Measurements from ENCODE around the gene SSH2.
A peak's percentile ranks its signal among the peaks of the same experiment; 100 is the strongest.
"Not testable (repeated sequence)": the region's sequence is repeated elsewhere in the genome, so short reads cannot be mapped to it uniquely, and the experiment has no call there.

Gene SSH2

DNA sequence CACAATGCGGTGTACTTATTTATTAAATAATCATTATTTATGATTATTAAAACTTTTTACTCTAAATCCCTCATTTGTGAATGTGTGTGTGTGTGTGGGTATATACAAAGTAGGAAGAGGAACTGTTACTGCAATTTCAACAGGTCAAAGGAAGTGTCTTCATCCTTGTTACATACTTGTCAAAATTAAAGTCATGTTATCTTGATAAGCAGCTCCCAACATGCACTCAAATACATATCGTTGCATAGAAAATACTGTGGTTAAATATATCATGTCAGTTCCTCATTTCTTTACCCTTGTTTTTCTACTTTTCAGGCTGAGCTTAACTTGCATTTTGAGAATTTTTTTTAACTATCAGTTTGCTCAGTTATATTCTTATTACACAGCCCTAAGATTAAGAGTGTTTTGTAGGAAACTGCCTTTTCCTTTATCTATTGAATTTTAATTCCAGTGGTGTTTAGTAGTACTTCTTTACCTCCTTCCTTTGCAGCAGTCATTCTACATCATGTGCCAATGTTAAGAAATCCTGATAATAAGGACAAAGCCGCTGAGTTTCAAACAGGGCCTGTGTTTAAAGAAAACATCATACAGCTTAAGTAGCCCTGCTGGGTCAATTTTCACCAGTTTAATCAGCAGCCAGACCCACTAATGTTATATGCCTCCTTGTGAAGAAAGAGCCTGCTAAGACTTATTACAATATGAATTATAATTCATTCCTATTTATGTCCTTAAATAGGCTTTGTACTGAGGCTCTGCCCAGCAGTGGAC lies 18.6 kb upstream of the SSH2 start:
- H3K9me3 Mint-ChIP-seq = peaks cover 7% of the 10 kb centered on the region
- ATAC-seq (no peak), DNase-seq (no peak)
- peaks cover 6% of the 10 kb centered on the region for H3K36me3 Mint-ChIP-seq (ENCODE audit: low read depth)
- no peaks in the 10 kb centered on the region for H3K27me3 Mint-ChIP-seq
- peaks cover 5% of the 10 kb centered on the region for H3K4me1 Mint-ChIP-seq
- no peak overlapping the region for H3K4me3 Mint-ChIP-seq
- no peak overlapping the region for H3K27ac Mint-ChIP-seq

DNA sequence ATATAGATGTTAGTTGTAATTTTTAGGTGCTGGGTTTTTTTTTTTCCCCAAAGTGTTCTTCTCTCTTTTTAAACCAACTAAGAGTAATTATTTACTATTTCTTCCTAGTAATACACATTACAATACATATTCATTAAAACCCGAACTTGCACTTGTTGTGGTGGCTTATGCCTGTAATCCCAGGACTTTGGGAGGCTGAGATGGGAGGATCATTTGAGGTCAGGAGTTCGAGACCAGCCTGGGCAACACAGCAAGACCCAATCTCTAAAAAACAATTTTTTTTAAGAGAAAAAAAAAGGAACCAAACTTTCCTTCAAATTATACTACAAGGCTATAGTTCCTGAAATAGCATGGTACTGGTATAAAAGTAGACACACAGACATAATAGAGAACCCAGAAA lies 15.3 kb upstream of the SSH2 start:
- Mint-ChIP-seq H3K4me3 (no peak overlapping the region), H3K27ac (no peak overlapping the region), H3K36me3 (ENCODE audit: low read depth) (no peaks in the 10 kb centered on the region), H3K27me3 (no peaks in the 10 kb centered on the region), H3K9me3 (no peaks in the 10 kb centered on the region), H3K4me1 (peaks cover 5% of the 10 kb centered on the region)
- no peak for DNase-seq
- ATAC-seq = no peak

DNA sequence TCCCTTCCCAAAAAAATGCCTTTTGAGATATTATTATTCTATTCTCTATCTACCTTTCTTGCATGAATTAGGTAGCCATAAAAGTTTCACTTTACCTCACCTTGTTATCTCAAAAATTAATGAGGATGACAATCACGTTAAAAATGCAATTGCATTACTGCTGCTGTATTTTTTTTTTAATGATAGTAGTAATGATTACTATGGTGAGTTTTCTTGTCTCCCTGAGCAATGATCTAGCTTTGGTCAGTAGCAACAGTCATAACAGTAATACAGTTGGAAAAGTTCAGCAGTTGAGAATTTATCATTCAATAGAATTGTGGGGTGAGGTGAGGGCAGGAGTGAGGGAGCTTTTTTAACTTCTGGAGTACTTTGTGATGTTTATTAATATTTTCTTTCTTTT lies 11.3 kb upstream of the SSH2 start, which contains the start of gene EFCAB5:
TSS of gene EFCAB5 (plus strand) at position 301 of the 400 bp plus-strand sequence. CDS start 163 bp downstream, outside the sequence.
- no peaks in the 10 kb centered on the region for H3K9me3 Mint-ChIP-seq
- no peak within 1 kb of the TSS for H3K4me3 Mint-ChIP-seq
- DNase-seq (no peak), ATAC-seq (no peak)
- H3K27me3 Mint-ChIP-seq = peaks cover 2% of the 10 kb centered on the region
- peaks cover 2% of the 10 kb centered on the region for H3K4me1 Mint-ChIP-seq
- H3K36me3 Mint-ChIP-seq (ENCODE audit: low read depth) = no peaks in the 10 kb centered on the region
- H3K27ac Mint-ChIP-seq = no peak within 1 kb of the TSS

DNA sequence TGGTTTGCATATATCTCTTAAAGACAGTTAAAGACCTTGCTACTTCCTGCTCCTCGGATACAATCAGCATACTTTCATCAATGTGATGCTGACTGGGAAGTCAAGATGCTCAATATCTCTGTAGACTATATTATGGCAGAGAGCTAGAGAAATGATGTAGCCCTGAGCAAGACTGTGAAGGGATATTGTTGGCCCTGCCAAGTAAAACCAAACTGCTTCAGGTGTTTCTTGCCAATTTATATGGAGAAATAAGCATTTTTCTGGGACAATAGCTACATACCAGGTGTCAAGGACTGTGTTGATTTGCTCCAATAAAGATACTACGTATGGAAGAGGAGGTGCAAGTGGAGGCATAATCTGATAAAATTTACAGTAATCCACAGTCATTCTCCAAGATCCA lies 6.7 kb upstream of the SSH2 start:
- H3K4me3 Mint-ChIP-seq = no peak overlapping the region
- H3K27ac Mint-ChIP-seq = no peak overlapping the region
- no peaks in the 10 kb centered on the region for H3K9me3 Mint-ChIP-seq
- no peak for ATAC-seq
- H3K27me3 Mint-ChIP-seq = peaks cover 2% of the 10 kb centered on the region
- peaks cover 2% of the 10 kb centered on the region for H3K4me1 Mint-ChIP-seq
- no peak for DNase-seq
- H3K36me3 Mint-ChIP-seq (ENCODE audit: low read depth) = no peaks in the 10 kb centered on the region

GRCh38 chr17:29935909-29936308 lies 5.9 kb upstream of the SSH2 start:
- not testable (repeated sequence) for H3K4me3 Mint-ChIP-seq; H3K36me3 Mint-ChIP-seq (ENCODE audit: low read depth); H3K9me3 Mint-ChIP-seq; H3K27me3 Mint-ChIP-seq; ATAC-seq; H3K4me1 Mint-ChIP-seq; DNase-seq; H3K27ac Mint-ChIP-seq

- Mint-ChIP-seq H3K9me3 (no peaks in the 10 kb centered on the region), H3K4me1 (peaks cover 8% of the 10 kb centered on the region), H3K27ac (no peak overlapping the region), H3K36me3 (ENCODE audit: low read depth) (no peaks in the 10 kb centered on the region), H3K27me3 (no peaks in the 10 kb centered on the region), H3K4me3 (no peak overlapping the region)
- DNase-seq (no peak), ATAC-seq (no peak)
Measured at GRCh38 chr17:29933379-29933778, 3.4 kb upstream of the SSH2 start.

- DNase-seq (peak; percentile 54), ATAC-seq (peak; percentile 82)
- no peaks in the 10 kb centered on the region for H3K27me3 Mint-ChIP-seq
- peaks cover 3% of the 10 kb centered on the region for H3K36me3 Mint-ChIP-seq (ENCODE audit: low read depth)
- no peaks in the 10 kb centered on the region for H3K9me3 Mint-ChIP-seq
- no peak overlapping the region for H3K4me3 Mint-ChIP-seq
- H3K4me1 Mint-ChIP-seq = peaks cover 25% of the 10 kb centered on the region
- no peak overlapping the region for H3K27ac Mint-ChIP-seq
Measured at GRCh38 chr17:29931231-29931932, 1.4 kb upstream of the SSH2 start.

GRCh38 chr17:29930409-29931010 lies 482 bp upstream of the SSH2 start:
- H3K27me3 Mint-ChIP-seq = no peaks in the 10 kb centered on the region
- ATAC-seq = no peak
- DNase-seq = no peak

GRCh38 chr17:29929006-29929532 lies 959 bp downstream of the SSH2 start:
- Mint-ChIP-seq H3K27me3 (no peaks in the 10 kb centered on the region), H3K9me3 (no peaks in the 10 kb centered on the region), H3K36me3 (ENCODE audit: low read depth) (peaks cover 3% of the 10 kb centered on the region), H3K4me1 (peaks cover 33% of the 10 kb centered on the region), H3K4me3 (no peak overlapping the region), H3K27ac (no peak overlapping the region)
- no peak for ATAC-seq
- peak; percentile 42 for DNase-seq

More at GRCh38 chr17:29930409-29931010, 482 bp upstream of the SSH2 start:
- Mint-ChIP-seq H3K9me3 (no peaks in the 10 kb centered on the region), H3K36me3 (ENCODE audit: low read depth) (peaks cover 3% of the 10 kb centered on the region), H3K27ac (no peak overlapping the region), H3K4me1 (peaks cover 27% of the 10 kb centered on the region), H3K4me3 (no peak overlapping the region)

- ATAC-seq (no peak), DNase-seq (no peak)
- H3K27ac Mint-ChIP-seq = no peak overlapping the region
- H3K36me3 Mint-ChIP-seq (ENCODE audit: low read depth) = peaks cover 3% of the 10 kb centered on the region
- peaks cover 37% of the 10 kb centered on the region for H3K4me1 Mint-ChIP-seq
- H3K27me3 Mint-ChIP-seq = no peaks in the 10 kb centered on the region
- no peak overlapping the region for H3K4me3 Mint-ChIP-seq
- no peaks in the 10 kb centered on the region for H3K9me3 Mint-ChIP-seq
Measured at GRCh38 chr17:29927546-29927945, 2.5 kb downstream of the SSH2 start.

DNA sequence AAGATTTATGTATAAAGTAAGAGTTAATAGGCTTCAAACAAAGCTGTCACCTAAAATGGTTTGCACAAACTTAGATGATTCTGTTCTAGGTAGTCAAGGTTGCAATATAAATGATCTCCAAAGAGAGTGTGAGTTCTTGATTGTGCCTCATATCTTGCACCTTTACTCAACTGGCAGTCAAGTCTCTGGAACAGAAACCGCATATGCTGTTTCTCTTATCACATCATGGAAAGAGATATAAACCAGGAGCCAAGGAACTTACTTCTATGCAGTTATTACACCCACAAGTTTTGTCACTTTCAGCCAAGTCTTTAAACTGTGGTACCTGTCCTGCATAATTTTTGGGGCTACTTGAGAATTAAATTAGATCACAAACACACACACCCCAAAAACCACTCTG lies 5.2 kb downstream of the SSH2 start:
- no peaks in the 10 kb centered on the region for H3K9me3 Mint-ChIP-seq
- no peak for DNase-seq
- H3K4me3 Mint-ChIP-seq = no peak overlapping the region
- H3K27me3 Mint-ChIP-seq = no peaks in the 10 kb centered on the region
- peaks cover 3% of the 10 kb centered on the region for H3K36me3 Mint-ChIP-seq (ENCODE audit: low read depth)
- peaks cover 39% of the 10 kb centered on the region for H3K4me1 Mint-ChIP-seq
- ATAC-seq = no peak
- H3K27ac Mint-ChIP-seq = no peak overlapping the region

- no peak overlapping the region for H3K27ac Mint-ChIP-seq
- no peak for ATAC-seq
- no peak for DNase-seq
- no peaks in the 10 kb centered on the region for H3K9me3 Mint-ChIP-seq
- no peaks in the 10 kb centered on the region for H3K36me3 Mint-ChIP-seq (ENCODE audit: low read depth)
- H3K4me3 Mint-ChIP-seq = no peak overlapping the region
- peaks cover 28% of the 10 kb centered on the region for H3K4me1 Mint-ChIP-seq
- no peaks in the 10 kb centered on the region for H3K27me3 Mint-ChIP-seq
Measured at GRCh38 chr17:29918922-29919856, 10.8 kb downstream of the SSH2 start.

DNA sequence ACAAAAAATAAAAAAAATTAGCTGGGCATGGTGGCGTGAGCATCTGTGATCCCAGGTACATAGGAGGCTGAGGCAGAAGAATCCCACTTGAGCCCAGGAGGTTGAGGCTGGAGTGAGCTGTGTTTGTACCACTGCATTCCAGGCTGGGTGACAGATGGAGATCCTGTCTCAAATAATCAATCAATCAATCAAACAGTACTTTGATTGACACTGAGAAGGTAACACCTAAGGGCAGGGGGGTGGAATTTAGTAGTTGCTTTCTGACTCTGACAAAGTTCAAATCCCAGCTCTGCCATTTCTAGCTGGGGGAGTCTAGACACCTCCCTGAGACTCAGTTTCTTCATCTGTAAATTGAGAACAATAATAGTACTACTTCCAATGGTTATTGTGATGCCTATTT lies 12.0 kb downstream of the SSH2 start:
- H3K27ac Mint-ChIP-seq = no peak overlapping the region
- no peak overlapping the region for H3K4me3 Mint-ChIP-seq
- peaks cover 3% of the 10 kb centered on the region for H3K36me3 Mint-ChIP-seq (ENCODE audit: low read depth)
- DNase-seq (no peak), ATAC-seq (no peak)
- no peaks in the 10 kb centered on the region for H3K27me3 Mint-ChIP-seq
- peaks cover 24% of the 10 kb centered on the region for H3K4me1 Mint-ChIP-seq
- H3K9me3 Mint-ChIP-seq = no peaks in the 10 kb centered on the region
